HG03354 (cell line): ENCODE results near the gene EIF2B2.

Source experiments
- ATAC-seq: cut with Tn5 transposase; IDR thresholded peaks from one replicate; pipeline ENCODE4 v1.9.1; 2021; ENCODE audit warnings: mild to moderate bottlenecking; ENCODE audit not compliant: unreplicated experiment, poor library complexity, severe bottlenecking

EIF2B2 gene

DNA sequence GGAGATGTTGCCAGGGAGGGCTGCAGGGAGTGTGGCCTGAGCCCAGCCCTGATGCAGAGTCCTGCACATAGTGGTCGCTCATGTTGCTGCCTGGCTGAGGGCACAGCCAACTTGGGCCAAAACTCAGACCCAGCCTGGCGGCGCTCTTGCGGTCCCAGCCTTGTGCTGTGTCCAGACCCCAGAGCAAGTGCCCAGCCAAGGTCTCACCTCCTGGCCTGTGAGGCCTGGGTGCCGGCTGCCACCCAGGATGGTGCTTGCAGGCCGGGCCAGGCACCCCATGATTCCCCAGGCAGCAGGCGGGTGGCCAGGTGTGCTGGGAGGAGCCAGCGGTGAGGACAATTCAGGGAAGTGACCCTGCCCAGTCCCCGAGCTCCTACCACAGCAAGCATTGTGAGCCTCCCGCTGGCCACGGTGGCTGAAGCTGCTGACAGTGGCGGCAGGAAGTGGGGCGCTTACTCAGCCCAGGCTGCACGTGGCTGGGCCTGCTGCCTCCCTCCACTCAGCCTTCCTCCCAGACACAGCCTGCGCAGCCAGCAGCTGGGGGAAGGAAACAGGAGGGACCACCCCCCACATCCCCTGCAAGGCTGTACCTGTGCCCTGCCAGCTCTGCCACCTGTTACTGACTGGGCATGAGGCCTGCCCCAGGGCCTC is 29.6 kb upstream of the EIF2B2 start:
- no peak for ATAC-seq

GRCh38 chr14:74973905-74974363 is 28.8 kb upstream of the EIF2B2 start:
- ATAC-seq = no peak

GRCh38 chr14:74974364-74975058 is 28.2 kb upstream of the EIF2B2 start:
- ATAC-seq = no peak

GRCh38 chr14:74975059-74975810 is 27.5 kb upstream of the EIF2B2 start:
- no peak for ATAC-seq

- no peak for ATAC-seq
Observed at GRCh38 chr14:74976264-74977113, 26.2 kb upstream of the EIF2B2 start.

DNA sequence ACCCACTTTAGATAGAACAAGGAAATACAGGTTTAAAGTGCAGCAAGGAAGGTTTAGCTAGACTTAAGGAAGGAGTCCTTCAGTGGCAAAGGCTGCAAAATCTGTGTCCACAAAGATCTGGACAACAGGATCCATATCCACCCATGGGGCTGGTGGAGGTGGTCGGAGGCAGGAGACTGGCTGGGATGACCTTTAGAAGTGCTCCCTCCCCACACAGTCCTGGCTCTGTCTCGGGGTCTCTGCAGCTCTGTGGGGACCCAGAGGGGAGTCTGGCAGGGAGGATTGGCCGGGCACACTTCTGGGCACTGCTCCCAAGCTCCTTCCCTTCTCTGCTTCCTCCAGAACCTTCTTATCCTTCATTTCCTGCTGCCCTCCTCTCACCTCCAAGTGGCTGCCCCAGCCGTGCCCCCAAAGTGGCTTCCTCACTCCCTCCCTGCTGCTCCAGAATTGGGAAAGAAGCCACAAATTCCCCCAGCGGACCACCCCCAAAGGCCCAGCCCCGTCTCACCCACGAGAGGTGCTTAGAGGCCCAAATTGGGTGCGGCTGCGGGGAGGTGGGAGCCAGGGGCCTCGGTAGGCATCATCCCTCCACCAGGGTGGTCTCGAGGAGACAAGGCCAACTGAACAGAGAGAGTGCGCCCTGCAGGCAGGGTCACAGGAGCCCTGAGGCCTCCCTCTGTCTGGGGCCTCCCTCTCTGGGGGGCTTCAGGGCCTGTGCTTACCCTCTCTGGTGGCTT is 25.4 kb upstream of the EIF2B2 start:
- no peak for ATAC-seq

GRCh38 chr14:74977901-74978385 is 24.8 kb upstream of the EIF2B2 start:
- no peak for ATAC-seq

DNA sequence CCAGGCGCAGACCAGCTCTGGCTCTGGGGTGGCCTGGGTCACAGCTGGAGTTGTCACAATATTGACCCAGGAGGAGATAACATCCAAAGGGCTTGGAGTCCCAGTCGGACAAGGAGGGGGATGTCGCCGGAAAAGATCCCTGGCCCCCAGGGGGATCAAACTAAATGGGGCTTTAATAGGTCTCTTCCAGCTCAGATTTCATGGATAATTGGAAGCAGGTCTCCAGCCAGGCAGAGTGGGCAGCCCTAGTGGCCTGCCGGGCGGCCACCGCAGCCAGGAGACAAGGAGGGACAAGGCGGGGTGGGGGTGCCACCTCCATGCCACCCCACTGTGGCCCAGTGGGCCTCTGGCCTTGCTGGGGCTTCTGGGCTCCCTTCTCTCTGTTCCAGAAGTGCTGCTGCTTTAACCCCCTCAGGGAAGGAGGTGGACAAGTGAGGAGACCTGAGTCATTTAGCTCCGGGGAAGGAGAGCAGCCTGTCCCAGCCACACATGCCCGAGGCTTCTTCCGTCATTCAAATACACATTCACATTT is 24.2 kb upstream of the EIF2B2 start:
- ATAC-seq = no peak

DNA sequence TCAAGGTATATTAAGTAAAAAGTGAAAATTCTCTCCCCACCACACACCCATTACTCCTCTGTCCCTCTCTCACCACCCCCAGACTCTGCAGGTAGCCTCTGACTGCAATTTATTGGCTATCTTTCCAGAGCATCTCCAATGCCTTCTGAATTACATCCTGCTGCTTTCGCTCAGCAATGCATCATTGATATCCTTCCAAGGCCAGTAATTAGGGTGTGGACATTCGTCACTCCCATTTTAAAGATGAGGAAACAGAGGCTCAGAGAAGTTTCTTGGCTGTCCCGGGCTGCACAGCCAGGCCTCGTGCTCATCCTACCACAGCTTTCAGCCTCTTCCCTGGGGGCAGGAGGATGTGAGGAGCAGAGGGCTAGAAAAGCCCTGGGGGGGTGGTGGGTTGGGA is 23.7 kb upstream of the EIF2B2 start:
- no peak for ATAC-seq

DNA sequence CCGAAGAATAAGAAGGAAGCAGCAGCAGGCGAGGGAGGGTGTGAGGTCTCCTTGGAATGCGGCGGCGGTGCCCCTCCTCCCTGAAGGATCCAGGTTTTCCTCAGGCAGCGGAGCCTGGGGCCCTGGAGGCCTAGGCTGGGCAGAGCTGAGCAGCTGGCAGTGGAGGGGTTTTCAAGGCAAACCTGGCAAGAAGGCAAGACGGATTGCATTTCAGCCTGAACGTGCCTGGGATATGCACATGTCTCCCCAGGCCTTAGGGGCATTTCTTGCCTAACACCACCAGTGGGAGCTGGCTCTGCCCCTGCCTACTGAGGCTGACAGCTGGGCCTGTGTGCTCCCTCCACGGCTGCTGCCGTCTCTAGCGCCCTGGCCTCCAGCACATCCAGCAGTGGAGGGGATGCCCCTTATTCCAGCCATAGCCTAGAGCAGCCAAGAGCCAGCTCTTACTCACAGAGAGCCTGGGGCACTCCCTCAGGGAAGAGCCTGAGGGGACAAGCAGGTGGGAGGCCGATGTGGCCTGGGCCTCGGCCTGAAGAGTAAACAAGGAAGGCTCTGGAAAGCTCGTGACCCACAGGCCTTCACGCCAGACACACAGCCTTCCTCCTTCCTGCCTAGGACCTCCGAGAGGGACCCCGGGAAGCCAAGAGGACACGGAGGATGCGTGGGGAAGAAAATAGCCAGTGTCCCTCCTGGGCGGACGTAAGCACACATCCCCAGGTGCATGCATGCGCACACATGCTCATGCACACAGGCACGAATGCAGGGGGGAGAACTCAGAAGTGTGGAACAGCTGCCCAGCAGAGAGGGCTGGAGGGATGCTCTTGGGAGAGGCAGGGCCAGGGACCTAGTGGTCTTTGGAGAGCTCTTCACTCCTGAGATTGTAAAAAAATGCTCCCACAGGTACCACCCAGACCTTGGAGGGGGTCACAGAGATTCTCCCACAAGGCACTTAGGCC is 23.0 kb upstream of the EIF2B2 start:
- ATAC-seq = no peak

- no peak for ATAC-seq
Observed at GRCh38 chr14:74980398-74980730, 22.4 kb upstream of the EIF2B2 start.

DNA sequence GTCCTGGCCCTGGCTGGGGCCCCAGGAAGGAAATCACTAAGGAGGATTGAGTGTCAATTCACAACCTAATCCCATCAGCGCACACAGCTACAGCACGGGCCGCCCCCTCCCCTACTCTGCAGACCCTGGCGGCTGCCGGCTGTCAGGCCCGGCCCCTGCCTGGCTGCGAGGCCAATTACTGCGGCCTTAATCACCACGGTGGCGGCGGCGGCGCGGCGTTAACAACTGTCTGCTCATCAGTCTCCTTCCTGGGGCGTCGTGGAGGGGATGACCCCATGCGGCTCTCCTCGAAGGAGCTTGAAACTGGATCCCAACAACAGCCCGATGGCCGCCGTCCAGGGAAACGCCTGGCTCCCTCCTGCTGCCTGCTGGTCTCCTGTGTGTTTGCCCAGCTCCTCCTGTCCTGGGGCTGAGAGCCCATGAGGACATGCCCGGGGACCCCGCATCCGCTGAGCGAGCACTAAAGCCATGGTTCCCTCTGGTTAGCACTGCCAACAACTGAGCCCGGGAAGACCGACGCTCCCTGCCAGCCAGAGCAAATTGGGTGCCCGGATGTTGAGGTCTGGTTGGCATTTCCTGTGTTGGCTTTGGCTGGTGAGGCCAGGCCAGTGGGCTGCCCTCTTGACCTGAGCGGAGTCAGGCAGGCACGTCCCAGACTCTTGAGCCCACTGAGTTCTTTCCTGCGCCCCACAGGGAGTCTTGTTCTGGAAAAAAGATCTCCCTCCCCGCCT is 21.8 kb upstream of the EIF2B2 start:
- ATAC-seq = no peak

DNA sequence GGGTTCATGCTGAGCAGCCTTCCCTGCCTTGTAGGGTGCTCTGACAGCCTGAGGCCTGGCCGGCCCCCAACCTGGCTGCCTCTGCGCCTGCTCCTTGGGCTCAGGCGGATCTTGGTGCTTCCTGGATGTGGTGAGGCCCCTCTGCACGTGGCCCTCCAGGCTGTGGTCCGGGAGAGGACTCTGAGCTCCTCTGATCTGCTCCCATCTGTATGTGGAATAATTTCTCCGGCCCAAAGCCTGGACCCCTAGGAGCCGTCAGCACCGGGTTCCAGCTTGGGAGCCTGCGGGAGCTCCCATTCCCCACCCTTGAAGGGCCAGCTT is 21.3 kb upstream of the EIF2B2 start:
- ATAC-seq = no peak

DNA sequence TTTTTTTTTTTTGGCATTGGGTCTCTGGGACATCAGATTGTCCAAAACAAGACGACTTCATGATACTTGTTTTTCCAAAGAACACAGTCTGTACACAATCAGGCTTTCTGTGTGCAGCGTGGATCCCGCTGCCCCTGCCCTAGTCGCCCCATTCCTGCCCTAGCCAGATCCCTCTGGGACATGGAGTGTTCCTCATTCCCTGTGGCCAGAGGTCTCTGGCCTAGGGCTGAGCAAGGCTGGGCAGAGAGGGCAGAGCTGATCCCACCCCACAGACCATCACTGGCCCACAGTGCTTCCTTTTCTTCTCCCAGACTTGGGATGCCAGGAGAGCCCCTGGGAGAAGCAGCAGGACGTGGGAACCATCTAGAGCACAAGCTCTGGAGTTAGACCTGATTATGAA is 20.9 kb upstream of the EIF2B2 start:
- ATAC-seq = no peak

- ATAC-seq = no peak
Observed at GRCh38 chr14:74982661-74983060, 20.1 kb upstream of the EIF2B2 start.

DNA sequence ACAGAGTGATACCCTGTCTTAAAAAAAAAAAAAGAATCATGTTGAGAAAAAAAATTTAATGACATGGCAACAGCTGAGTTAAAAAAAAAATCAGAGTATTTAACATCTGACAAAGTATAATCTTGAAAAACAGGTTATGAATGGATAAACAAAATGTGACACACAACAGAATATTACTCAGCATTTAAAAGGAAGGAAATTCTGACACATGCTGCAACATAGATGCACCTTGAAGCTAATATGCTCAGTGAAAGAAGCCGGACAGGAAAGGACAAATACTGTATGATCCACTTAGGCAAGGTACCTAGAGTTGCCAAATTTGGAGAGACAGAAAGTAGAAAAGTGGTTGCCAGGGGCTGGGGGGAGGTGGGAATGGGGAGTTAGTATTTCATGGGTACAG is 19.4 kb upstream of the EIF2B2 start:
- no peak for ATAC-seq

GRCh38 chr14:74984236-74985027 is 18.3 kb upstream of the EIF2B2 start:
- ATAC-seq = no peak
